Measurements from ENCODE around the gene AGRN.

DNA sequence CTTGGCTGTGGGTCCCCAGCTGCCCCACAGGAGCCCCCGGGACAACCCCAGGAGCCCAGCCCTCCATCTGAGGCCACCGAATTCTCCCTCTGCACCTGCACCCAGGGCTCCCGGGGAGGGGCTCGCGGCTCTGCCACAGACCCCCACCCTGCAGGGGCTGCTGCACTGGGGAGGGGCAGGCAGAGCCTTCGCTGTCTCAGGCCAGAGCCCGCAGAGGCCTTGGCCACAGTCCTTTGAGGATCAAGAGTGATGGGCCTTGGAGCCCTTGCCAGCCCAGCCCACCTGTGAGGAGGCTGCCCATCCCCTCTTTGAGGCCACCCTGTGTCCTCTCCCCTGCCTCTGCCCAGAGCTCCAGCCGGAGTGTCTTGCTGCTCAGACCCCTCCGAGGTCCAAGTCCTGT is 44.6 kb upstream of the AGRN start:
- TF ChIP-seq CTCF (IDR thresholded peaks at IDR 0.05) (no peak), POLR2A (IDR thresholded peaks at IDR 0.05) (no peak)
